D721Med (cell line): ENCODE results near the gene FRMD5.
A peak's percentile ranks its signal among the peaks of the same experiment; 100 is the strongest.
"Not testable (repeated sequence)": the region's sequence is repeated elsewhere in the genome, so short reads cannot be mapped to it uniquely, and the experiment has no call there.

Source experiments
- DNase-seq: peaks from one replicate; pipeline ENCODE4 v3.0.0; 2011; ENCODE audit warnings: low spot score; ENCODE audit not compliant: insufficient read length
- FAIRE-seq: peaks from 2 replicates; lab custom pipeline; 2011; peaks lifted over from hg19 to GRCh38; lab: Jason Lieb, UNC
- TF ChIP-seq, protein P1 (sequence below): IDR thresholded peaks from 2 replicates; pipeline ENCODE4 v1.5.1; 2012; ENCODE audit warnings: mild to moderate bottlenecking, control low read depth; ENCODE audit not compliant: insufficient read depth; ENCODE audit errors: missing control alignments

The FRMD5 gene

DNA sequence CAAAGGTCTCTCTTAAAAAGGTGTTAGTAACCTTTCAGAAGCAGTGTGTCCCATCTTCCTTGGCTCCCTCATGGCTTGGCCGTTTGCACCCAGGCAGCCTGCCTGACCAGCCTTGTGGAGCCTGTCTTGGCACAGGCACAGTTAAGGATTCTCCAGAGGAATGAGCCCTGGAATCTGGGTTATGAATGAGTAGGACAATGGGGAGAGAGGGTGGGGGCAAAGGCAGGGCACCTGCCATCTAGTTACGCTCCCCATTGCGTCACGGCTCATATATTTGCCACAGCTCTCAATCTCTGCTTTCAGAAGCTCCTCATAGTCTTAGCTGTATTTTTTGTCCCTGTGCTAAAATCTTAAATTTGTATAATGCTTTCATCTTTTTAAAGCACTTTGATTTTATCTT lies 317.7 kb downstream of the FRMD5 start:
- FAIRE-seq, result no peak
- DNase-seq, result no peak
- TF ChIP-seq, protein P1, sequence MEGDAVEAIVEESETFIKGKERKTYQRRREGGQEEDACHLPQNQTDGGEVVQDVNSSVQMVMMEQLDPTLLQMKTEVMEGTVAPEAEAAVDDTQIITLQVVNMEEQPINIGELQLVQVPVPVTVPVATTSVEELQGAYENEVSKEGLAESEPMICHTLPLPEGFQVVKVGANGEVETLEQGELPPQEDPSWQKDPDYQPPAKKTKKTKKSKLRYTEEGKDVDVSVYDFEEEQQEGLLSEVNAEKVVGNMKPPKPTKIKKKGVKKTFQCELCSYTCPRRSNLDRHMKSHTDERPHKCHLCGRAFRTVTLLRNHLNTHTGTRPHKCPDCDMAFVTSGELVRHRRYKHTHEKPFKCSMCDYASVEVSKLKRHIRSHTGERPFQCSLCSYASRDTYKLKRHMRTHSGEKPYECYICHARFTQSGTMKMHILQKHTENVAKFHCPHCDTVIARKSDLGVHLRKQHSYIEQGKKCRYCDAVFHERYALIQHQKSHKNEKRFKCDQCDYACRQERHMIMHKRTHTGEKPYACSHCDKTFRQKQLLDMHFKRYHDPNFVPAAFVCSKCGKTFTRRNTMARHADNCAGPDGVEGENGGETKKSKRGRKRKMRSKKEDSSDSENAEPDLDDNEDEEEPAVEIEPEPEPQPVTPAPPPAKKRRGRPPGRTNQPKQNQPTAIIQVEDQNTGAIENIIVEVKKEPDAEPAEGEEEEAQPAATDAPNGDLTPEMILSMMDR, result no peak

DNA sequence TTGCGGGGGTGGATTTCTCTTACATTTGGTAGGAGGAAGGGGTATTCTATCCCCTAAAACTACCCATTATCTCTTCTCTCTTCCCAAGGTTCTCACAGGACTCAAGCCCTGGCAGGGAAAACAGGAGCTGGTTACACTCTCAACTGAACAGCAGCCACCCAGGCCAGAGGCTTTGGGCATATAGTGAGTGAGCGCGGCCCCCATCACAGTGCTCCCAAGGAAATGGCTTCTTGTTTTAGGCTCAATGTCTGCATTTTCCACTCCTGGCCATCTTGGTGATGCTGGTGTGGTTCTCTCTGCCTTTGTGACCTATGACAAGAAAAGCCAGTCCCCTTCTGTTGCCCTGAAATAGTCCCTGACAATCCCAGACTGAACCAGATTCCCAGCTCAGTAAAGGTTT lies 318.2 kb downstream of the FRMD5 start:
- FAIRE-seq (no peak), DNase-seq (no peak)

DNA sequence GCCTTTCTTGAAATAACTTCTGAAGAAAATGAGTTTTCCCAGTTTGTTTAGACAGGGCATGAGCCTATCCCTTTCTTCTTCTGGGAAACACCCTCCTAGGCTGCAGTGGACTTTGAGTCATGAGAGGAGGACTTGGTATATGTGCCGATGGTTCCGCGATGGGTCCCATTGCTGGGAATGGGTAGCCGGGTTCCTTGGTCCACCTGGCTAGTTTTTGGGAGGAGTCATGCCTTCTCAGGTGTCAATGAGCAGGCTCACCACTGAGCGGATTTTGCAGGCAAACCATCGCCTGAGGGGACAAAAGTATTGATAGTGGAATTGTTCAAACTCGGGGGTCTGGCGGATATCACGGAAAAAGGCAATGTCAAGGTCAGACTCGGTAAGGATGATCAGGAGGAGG lies 321.4 kb downstream of the FRMD5 start:
- TF ChIP-seq, protein P1, result no peak
- no peak for FAIRE-seq
- DNase-seq, result no peak

More for the DNA sequence above, 318.2 kb downstream of the FRMD5 start:
- TF ChIP-seq, protein P1, result no peak

DNA sequence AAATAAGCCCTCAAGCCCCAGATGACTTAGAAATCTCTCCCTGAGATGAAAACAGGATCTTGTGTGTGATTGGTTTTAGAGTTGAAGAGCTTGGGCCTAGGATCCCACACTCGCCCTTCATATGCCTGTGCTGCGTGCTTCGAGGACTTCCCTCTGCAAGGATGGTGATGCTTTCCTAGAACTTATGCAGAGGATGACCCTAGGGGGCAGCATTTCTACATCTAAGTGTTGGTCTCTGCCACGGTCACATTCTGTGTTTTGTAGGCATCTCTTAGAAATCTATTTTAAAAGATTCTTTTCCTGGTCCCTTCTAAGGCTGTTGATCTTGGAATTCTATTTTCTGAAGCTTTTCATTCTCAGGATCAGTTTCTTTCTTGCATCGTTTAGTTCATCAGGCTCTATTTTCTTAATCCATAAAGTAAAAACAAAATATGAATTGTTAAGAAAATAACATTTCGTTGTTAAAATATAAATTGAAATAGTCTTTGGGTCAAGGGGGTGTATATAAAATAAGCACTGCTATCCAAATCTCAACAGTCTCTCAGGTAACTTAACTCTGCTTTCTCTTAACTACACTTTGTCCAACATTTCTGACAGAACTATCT lies 322.6 kb downstream of the FRMD5 start:
- peak; percentile 29 for FAIRE-seq
- TF ChIP-seq, protein P1, result peak; percentile 51
- peak; percentile 38 for DNase-seq

DNA sequence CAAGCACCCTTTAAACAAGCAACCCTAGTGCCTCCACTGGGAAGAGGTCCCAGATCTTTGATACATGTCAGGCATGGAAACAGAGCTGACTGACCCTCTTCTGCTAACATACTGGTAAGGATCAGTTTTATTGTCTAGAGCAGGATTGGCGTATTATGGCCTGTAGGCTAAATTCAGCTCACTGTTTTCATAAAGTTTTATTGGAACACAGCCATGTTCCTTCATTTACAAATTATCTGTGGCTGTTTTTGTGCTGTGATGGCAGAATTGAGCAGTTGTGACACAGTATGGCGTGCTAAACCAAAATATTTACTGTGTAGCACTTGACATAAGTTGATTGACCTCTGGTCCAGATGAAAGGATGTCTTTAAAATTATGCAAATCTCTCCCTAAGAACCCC lies 323.2 kb downstream of the FRMD5 start:
- TF ChIP-seq, protein P1, result no peak
- DNase-seq, result no peak

DNA sequence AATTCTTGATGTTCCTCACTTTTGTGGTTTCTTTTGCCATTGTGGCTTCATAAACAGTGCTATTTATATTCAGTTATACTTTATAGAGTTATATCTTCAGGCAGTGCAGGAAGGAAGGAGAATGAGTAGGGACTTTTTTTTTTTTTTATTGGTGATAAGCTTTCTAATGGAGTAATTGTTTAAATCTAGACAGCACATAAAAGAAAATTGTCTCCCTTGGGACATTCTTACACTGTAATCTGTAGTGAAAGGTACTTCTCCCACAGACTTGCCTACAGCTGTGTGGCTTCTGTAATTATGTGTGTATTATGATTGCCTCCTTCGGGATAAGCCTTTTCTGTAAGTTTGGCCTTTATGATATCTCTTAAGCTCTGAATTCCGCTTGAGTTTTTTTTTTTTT lies 326.7 kb downstream of the FRMD5 start:
- FAIRE-seq (no peak), DNase-seq (no peak)
- TF ChIP-seq, protein P1, result no peak

More for the DNA sequence above, 323.2 kb downstream of the FRMD5 start:
- no peak for FAIRE-seq

DNA sequence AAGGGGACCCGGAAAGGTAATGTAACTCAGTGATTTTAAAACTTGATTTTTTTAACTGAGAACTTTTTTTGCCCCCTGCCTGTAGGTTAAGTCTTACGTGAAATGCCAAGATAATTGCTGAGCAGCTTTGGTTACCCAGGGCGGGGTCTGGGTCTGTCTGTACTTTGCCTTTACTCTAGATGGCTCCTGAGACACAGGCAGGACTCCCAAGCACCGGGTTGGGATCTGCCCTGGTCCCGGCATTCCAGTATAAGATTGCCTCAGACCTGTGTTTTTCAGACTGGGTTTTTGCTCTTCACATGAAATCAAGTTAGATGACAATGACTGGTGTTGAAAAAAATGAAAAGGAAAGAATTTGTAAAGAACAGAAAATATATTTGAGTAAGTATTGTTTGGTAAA lies 328.0 kb downstream of the FRMD5 start:
- FAIRE-seq, result no peak
- TF ChIP-seq, protein P1, result no peak
- DNase-seq, result no peak

DNA sequence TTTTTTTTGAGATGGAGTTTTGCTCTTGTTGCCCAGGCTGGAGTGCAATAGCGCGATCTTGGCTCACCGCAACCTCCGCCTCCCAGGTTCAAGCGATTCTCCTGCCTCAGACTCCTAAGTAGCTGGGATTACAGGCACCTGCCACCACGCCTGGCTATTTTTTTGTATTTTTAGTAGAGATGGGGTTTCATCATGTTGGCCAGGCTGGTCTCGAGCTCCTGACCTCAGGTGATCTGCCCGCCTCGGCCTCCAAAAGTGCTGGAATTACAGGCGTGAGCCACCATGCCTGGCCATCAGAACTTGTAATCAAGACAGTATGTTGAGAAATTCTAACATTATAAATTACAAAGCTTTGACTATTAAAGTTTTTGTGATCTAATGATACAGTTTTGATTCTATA lies 328.4 kb downstream of the FRMD5 start:
- DNase-seq, FAIRE-seq: not testable (repeated sequence)
